ENCODE data around the gene NFIX.

Gene NFIX

GRCh38 chr19:13012690-13013608, 17.7 kb downstream of the NFIX start:
- TF ChIP-seq CTCF (IDR thresholded peaks at IDR 0.05; ENCODE audit: borderline replicate concordance, extremely low read depth, low read length, poor library complexity, severe bottlenecking), result no peak
- no peak for TF ChIP-seq EZH2 (IDR thresholded peaks at IDR 0.05; ENCODE audit: borderline replicate concordance, low read depth, low read length, severe bottlenecking)
- Histone ChIP-seq H3K27ac (ENCODE audit: low read length) (no peak overlapping the region), H3K9me3 (ENCODE audit: insufficient read depth, low read length, severe bottlenecking) (no peaks in the 10 kb centered on the region), H3K9ac (ENCODE audit: low read depth, low read length) (no peak overlapping the region), H3K36me3 (ENCODE audit: insufficient read depth, low read length) (no peaks in the 10 kb centered on the region), H3K4me2 (ENCODE audit: insufficient read depth, low read length) (no peak overlapping the region), H3K4me1 (ENCODE audit: insufficient read depth, low read length) (no peaks in the 10 kb centered on the region), H4K20me1 (ENCODE audit: insufficient read depth, low read length) (peaks cover 29% of the 10 kb centered on the region), H3K4me3 (ENCODE audit: low read depth in 1 of 2, low read length in 2 of 2) (no peak overlapping the region), H3K27me3 (ENCODE audit: insufficient read depth, low read length, poor library complexity) (peaks cover 5% of the 10 kb centered on the region), H3K79me2 (ENCODE audit: insufficient read depth, low read length) (no peaks in the 10 kb centered on the region), H2AFZ (ENCODE audit: low read depth, low read length) (no peak overlapping the region)
- DNase-seq (no peak), ATAC-seq (ENCODE audit: insufficient read depth, low read depth) (no peak)

- H3K4me3 ChIP-seq (ENCODE audit: low read depth in 1 of 2, low read length in 2 of 2), result no peak overlapping the region
- TF ChIP-seq CTCF (IDR thresholded peaks at IDR 0.05; ENCODE audit: borderline replicate concordance, extremely low read depth, low read length, poor library complexity, severe bottlenecking), result no peak
- TF ChIP-seq EZH2 (IDR thresholded peaks at IDR 0.05; ENCODE audit: borderline replicate concordance, low read depth, low read length, severe bottlenecking), result no peak
- H3K27ac ChIP-seq (ENCODE audit: low read length), result no peak overlapping the region
- DNase-seq (no peak), ATAC-seq (ENCODE audit: insufficient read depth, low read depth) (no peak)
- H3K36me3 ChIP-seq (ENCODE audit: insufficient read depth, low read length), result no peaks in the 10 kb centered on the region
- H4K20me1 ChIP-seq (ENCODE audit: insufficient read depth, low read length), result peaks cover 31% of the 10 kb centered on the region
- no peaks in the 10 kb centered on the region for H3K4me1 ChIP-seq (ENCODE audit: insufficient read depth, low read length)
- no peak overlapping the region for H3K4me2 ChIP-seq (ENCODE audit: insufficient read depth, low read length)
- no peaks in the 10 kb centered on the region for H3K9me3 ChIP-seq (ENCODE audit: insufficient read depth, low read length, severe bottlenecking)
- peaks cover 5% of the 10 kb centered on the region for H3K27me3 ChIP-seq (ENCODE audit: insufficient read depth, low read length, poor library complexity)
- H2AFZ ChIP-seq (ENCODE audit: low read depth, low read length), result no peak overlapping the region
- no peak overlapping the region for H3K9ac ChIP-seq (ENCODE audit: low read depth, low read length)
- H3K79me2 ChIP-seq (ENCODE audit: insufficient read depth, low read length), result no peaks in the 10 kb centered on the region
These were observed 18.4 kb downstream of the NFIX start for GRCh38 chr19:13013649-13014048.

- no peak overlapping the region for H3K9ac ChIP-seq (ENCODE audit: low read depth, low read length)
- H3K27me3 ChIP-seq (ENCODE audit: insufficient read depth, low read length, poor library complexity), result peaks cover 5% of the 10 kb centered on the region
- H3K79me2 ChIP-seq (ENCODE audit: insufficient read depth, low read length), result no peaks in the 10 kb centered on the region
- no peak overlapping the region for H3K27ac ChIP-seq (ENCODE audit: low read length)
- TF ChIP-seq CTCF (IDR thresholded peaks at IDR 0.05; ENCODE audit: borderline replicate concordance, extremely low read depth, low read length, poor library complexity, severe bottlenecking), result no peak
- TF ChIP-seq EZH2 (IDR thresholded peaks at IDR 0.05; ENCODE audit: borderline replicate concordance, low read depth, low read length, severe bottlenecking), result no peak
- no peak overlapping the region for H2AFZ ChIP-seq (ENCODE audit: low read depth, low read length)
- no peaks in the 10 kb centered on the region for H3K36me3 ChIP-seq (ENCODE audit: insufficient read depth, low read length)
- DNase-seq, result no peak
- no peak overlapping the region for H3K4me3 ChIP-seq (ENCODE audit: low read depth in 1 of 2, low read length in 2 of 2)
- no peaks in the 10 kb centered on the region for H3K9me3 ChIP-seq (ENCODE audit: insufficient read depth, low read length, severe bottlenecking)
- no peak overlapping the region for H3K4me2 ChIP-seq (ENCODE audit: insufficient read depth, low read length)
- peaks cover 32% of the 10 kb centered on the region for H4K20me1 ChIP-seq (ENCODE audit: insufficient read depth, low read length)
- no peaks in the 10 kb centered on the region for H3K4me1 ChIP-seq (ENCODE audit: insufficient read depth, low read length)
- ATAC-seq (ENCODE audit: insufficient read depth, low read depth), result no peak
These were observed 19.0 kb downstream of the NFIX start for GRCh38 chr19:13014101-13014920.
